Kidney glomerular epithelial cell (primary cell): ENCODE results near the gene TLR5.

Source experiments
- DNase-seq: peaks from one replicate; lab custom pipeline; 2025; lab: John Stamatoyannopoulos, UW

TLR5 gene

DNA sequence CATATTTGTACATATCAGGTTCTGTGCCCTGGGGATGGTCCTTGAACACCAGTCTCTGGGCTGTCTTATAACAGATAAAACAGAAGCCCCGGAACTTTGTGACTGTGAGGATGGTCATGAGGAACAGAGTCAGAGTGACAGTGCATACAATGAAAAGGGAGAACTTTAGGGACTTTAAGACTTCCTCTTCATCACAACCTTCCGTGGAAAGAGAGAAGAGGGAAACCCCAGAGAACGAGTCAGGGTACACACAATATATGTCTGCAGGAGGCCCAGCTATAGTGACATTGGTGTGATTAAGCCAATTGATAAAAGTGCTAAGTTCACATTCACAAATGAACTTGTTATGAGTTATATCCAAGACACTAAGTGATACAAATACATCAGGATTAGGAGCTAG lies 32.1 kb downstream of the TLR5 start:
- DNase-seq = no peak

DNA sequence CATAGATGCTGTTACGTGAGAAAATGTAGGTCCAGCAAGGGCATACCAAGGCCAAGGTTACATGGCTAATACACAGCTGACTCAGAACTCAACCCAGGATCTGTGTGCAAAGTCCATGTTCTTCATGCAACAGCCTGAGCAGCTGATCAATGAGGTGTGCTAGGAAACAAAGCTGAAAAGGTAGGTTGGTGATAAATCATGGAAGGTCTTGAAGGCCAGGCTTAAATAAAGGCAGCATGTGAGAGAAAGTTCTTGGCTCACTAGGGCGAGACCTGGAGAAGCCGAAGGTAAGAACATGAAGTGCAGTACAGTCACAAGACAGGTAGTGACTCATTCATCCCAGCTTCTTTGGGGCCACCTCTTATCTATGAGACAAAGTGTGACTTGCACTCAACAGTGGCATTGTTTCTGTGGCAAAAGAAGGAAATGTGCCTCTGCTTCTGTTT lies 33.4 kb downstream of the TLR5 start:
- no peak for DNase-seq

DNA sequence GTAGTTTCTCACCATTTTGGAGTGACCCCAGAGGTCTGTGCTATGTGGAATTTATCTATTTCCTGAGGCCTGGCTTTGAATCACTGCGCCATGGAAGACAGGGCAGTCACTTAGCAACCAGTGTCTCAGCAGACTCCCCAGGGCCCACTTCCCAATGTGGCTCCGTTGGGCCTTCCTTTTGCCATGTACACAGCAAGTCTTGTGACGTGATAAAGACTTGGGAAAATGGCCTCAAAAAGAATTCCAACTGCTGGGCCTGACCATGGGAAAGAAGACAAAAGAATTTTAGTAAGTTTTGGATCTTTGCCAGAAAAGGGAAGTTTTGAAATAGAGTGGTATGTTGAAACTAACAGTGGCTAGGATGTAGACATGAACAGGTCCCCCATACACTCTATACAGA lies 36.2 kb downstream of the TLR5 start:
- DNase-seq = no peak

DNA sequence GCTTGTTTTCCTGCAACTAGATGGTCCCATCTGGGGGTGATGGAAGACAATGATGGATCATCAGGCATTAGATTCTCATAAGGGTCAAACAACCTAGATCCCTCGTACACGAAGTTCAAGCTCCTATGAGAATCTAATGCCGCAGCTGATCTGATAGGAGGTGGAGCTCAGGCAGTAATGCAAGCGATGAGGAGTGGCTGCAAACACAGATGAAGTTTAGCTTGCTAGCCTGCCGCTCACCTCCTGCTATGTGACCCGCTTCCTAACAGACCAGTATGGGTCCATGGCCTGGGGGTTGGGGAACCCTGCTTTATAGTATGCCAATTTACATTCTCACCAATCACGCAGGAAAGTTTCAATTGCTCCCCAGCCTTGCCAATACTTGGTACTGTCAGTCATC lies 37.5 kb downstream of the TLR5 start:
- no peak for DNase-seq

DNA sequence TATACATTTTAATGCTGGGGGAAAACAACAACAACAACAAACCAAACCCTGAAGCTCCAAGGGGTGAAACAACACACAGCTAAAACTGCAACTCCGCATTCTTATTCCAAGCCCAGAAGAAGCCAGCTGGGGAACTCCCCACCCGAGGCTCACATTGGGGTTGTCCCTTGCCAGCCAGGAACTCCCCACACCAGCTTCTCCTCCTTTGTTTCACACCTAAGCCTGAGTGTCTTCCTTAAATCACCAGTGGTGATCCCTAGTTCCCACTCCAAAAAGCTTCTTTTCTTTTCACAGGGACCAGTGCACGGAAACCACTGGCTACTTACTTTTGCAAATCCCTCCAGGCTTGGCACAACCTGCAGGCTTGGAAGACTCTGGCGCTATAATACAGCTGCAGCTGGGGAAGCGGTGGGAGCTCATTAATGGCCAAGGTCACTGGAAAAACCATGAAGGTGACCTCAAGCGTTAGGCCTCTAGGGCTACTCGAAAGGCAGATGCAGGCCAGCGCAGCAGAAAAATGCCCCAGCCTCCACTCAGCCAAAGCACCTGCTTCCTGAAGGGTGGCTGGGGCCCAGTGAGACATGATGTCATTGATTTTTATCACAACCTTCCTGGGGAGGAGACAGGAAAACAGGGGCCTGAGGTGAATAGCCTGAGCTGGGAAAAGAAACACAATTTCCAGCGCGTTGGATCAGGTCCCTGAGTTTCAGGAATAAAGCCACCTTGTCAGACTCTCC lies 40.1 kb downstream of the TLR5 start:
- DNase-seq = no peak

DNA sequence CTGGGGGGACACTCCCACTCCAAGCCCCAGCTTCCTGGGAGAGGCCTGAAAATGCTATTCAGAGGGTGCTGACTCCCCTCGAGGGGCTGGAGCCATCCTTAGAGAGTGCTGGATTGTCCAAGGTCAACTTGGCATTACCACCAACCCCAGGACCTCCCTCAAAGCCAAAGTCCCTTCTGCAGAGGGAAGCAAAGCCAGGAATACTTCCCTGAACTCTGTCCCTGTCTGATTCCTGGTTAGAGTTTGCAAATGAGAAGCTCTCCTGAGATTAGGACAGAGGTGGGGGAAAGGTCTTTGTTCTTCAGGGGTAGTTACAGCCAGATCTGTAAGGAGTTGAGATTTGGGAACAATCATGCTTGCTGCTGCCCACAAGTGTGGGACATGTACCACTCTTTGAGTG lies 45.3 kb downstream of the TLR5 start:
- no peak for DNase-seq

DNA sequence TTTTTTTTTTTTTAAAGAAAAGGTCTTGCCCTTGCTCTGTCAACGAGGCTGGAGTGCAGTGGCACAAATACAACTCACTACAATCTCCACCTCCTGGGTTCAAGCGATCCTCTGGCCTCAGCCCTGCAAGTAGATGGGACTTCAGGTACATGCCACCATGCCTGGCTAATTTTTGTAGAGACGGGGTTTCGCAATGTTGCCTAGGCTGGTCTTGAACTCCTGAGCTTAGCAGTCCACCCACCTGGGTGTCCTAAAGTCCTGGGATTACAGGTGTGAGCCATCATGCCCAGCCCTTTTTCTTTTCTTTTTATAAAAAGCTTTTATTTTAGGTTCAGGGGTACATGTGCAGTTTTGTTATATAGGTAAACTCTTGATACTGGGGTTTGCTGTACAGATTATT lies 47.2 kb downstream of the TLR5 start:
- no peak for DNase-seq

DNA sequence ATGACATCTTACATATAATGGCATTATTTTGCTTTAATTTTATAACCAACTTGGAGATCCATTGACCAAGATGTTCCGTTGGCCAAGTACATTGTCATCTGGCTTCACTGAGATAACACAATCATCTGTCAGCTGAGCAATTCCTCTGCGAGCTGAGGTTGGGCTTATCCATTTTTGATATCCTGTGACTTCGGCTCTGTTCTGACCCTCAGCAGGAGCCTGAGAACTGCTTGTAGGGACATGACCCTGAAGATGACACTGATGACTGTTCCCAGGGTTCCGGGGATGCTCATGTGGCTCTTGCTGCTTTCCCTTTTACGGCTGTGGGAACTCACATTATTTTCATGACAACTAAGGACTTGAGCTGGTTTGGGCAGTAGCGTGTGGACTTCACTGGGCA lies 51.2 kb downstream of the TLR5 start:
- DNase-seq = no peak

DNA sequence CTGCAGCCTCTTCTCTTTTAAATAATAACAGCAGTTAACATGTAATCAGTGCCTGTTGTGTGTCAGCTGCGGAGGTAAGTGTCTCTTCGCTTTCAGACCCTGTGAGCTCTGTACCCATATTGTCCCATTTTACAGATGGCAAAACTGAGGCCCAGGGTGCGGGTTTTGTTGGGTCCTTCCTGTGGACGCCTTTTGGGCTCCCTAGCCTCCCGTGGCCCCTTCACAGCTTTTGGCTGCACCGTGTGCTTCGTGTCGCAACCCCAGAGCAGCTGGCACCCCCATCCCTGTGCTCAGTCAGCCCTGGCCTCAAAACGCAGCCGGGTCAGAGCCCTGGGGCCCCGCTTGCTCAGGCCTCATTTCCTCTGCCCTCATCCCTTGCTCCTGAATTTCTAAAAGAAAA lies 53.8 kb downstream of the TLR5 start:
- no peak for DNase-seq

DNA sequence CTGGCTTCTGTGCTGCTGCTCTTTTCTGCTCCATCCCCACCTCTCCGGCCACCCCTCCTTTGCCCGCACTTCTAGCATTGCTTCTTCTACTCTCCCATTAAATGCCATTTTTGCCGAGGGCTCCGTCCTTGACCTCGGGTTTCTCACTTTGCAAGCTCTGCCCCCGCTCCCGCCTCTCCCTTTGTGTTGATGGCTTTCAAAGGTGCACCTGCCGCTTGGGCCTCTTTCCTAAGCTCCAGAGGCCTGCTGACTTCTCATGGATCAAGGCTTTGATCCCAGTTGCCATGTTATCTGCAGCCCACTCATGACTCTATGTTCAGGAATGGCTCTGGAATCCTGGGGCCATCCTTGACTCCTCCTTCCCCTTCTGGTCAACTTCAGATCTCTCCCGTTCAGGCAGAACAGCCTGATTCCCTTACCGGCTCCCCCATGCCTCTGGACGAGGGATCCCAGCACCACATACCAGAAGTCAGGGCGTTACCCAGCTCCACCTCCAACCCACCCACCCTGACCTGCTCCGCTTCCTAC lies 54.3 kb downstream of the TLR5 start:
- DNase-seq = no peak

DNA sequence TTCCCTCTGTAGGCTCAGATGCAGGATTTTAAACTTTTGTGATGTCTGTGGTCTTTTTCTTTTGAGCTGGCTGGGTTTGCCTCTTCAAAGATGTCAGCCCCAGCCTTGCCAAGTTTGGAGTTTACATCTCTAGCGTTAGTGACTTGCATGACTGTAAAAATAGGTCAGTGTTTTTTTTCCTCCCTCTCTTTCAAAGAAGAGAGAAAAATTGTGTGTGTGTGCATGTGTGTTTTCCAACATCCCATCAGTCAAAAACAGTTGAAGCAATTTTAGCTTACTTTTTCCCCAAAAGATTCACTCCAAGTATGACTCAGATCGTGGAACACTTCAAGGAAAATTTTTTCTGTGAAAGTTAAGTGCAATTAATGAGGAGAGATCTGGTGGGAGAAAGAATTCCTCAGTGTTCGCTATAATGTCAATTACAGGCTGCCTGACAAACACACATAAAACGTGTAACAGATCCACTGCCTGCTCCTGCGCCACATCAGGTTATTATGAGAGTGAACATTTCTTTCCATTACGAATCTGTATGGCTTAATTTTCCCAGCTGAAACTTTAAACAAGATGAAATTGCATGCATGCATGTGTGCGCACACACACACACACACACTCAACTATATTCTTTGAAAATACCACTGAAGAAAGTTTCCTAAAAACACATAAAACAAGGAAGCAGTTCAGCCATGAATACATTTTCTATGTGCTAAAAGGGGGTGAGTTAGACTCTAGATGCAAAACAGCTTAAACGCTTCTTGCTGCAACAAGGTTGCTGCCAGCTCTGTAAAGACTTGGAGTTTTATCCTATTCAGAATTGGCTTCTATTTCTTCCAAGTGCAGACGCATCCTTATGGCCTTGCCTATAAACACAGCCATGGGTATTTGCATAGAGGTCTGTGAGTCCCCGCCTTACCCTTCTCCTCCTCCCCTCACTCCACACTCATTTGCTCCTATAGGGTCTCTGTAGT lies 55.5 kb downstream of the TLR5 start:
- DNase-seq = no peak

DNA sequence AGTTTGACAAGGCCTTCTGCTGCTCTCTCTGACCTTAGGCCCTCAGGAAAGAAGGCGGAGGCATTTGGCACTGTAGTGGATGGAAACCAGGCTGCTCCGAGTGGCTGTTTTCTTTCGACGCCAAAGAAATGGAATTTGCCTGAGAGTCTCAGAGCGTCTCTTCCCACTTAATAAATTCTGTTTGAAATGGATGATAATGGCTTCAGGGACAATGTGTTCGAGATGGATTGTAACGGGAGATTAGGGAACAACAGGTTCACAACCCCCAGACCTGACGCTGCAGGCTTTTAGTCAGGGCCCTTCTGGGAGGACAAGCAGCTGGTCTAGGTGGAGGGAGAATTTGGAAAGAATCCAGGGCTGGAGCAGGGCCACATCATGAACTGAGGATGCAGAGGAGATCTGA lies 58.6 kb downstream of the TLR5 start:
- no peak for DNase-seq

DNA sequence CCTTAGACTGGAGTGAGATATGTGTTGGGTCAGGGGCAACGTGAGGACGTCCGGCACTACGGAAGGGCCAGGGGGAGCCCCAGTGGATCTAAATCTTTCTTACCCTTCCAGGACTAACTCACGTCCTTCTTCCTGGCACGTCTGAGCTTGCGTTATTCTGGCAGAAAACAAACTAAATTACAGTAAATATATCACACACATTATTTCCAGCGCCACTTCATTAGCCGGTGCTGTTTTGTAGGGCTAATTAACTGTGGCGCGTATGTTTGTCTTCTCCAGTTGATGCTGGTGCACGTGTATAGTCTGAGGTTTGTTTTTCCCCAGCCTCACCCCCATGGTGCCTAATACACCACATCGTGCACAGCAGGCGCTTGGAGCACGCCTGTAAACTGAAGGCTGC lies 59.2 kb downstream of the TLR5 start:
- no peak for DNase-seq

DNA sequence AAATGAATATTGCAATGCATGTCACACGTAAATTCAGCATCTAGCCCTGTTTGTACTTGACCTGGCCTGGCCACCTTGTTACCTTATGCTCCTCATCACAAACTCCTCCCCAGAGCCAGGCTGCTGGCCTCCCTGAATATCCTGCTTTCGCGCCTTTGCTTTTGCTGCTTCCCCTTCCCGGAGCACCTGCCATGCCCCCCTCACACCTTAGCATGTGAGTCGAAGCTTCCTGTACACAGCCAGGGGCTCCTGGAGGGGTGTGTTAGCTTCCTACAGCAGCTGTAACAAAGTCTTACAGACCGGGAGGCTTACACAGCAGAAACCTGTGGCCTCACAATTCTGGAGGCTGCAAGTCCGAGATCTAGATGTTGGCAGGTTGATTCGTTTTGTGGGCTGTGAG lies 60.1 kb downstream of the TLR5 start:
- no peak for DNase-seq

DNA sequence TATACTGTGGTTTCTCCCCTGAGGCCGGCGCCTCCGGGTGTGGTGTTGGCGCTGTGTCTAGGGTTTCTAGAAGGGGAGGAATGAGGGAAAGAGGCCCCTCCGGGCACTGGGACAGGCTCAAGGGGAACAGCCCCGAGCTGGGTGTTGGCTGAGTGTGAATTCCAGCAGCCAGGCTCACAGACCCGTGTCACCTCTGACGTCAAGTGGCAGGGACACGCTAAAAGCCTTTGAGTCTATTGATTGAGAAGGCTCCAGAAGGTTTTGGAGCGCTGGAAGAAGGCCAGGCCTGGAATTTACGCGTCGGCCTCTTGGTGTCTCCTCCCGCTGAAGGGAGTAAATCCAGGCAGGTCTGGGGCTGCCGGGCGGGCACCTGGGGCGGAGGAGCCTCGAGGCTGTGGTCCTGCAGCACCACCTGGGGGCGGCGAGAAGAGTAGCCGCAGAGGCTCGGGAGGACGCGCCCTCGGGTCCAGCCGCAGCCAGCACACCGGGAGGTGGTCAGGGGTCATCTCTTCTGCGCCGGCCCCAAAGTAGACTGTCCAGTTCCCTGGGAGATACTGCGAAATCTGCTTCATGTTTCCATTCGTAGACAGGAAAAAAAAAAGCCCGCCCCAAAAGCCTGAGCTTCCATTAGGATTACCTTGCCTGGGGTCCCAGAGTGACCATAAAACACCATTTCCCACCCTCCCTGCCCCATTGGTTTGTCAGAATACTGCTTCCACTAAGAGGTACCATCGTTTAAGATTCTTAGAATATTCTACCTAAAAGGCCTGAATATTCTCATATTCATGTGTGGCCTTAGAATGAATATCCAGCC lies 61.7 kb downstream of the TLR5 start:
- DNase-seq = peak; percentile 70

DNA sequence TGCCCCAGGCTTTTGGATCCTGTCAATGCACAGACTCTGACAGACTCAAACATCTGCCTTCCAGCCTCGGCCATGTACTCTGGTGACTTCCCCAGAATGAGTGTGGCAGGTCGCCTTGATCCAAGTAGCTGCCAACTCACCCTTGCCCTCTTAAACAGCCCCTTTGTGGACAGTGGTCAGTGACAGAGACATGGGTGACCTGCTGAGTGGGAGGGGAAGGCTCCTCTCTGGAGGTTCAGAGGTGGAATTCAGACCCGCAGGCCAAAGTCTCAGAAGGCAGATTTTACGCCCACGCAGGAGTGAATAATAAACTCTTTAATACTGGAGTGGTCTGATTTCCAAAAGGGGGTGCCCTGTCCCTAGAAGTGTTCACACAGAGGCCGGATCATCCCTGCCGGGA lies 63.5 kb downstream of the TLR5 start:
- no peak for DNase-seq

DNA sequence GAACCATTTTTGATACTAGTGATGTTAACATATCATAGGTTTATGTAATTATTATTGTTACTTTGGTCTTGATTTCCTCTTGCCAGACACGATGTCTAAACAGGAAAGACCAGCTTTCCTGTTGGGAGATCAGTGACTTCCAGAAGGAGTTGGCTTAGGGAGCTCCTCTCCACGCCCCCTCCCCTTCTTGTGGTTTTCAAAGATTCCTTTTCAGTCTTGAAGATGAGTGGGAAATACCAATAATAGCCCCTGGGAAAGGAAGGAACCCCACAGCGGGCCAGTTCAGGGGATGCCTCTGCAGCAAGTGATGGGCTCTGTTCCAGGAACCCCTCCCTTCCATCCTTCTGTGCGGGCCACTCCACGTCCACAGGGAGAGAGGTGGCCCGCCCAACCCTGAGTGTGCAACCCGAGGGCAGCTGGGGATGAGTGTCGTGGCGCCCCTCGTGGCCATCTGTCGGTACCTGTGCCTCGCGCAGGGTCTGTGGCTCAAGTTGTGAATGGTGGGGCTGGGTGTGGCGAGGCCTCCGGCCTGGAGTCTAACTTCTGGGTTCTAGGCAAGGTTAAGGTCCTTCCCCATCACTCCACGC lies 65.7 kb downstream of the TLR5 start:
- DNase-seq = no peak

DNA sequence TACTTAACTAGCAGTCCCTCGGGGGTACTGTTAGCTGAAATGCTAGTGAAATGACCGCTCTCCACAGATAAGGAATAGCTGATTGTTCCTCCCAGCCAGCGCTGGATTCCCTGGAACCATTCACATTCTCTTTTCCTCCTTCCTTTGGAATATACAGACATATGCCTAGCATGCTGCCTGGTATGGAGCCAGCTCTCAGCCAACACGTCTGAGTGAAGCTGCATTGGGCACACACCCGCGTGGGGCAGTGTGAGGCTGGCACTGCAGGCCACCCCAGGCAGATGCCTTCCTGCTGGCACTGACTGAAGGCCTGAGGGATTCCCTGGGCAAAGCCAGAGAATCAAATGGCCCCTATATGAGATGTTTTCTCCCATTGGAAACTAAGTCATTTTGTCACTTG lies 66.7 kb downstream of the TLR5 start:
- DNase-seq = no peak

DNA sequence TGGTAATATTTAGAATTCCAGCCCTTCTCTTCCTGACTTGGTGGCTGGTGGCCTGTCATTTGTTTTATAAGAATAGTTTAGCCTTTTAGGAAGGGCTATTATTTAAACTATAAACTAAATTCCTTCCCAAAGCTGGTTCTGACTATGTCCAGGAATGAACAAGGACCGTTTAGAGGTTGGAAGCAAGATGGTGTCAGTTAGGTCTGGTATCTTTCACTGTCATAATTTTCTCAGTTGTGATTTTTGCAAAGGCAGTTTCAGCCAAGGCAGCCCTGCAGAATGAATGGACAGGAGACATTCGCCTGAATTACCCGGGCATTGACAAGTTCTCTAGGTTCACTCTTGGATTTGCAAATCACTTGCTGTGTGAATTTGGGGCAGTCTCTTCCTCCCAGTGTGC lies 67.2 kb downstream of the TLR5 start:
- no peak for DNase-seq

DNA sequence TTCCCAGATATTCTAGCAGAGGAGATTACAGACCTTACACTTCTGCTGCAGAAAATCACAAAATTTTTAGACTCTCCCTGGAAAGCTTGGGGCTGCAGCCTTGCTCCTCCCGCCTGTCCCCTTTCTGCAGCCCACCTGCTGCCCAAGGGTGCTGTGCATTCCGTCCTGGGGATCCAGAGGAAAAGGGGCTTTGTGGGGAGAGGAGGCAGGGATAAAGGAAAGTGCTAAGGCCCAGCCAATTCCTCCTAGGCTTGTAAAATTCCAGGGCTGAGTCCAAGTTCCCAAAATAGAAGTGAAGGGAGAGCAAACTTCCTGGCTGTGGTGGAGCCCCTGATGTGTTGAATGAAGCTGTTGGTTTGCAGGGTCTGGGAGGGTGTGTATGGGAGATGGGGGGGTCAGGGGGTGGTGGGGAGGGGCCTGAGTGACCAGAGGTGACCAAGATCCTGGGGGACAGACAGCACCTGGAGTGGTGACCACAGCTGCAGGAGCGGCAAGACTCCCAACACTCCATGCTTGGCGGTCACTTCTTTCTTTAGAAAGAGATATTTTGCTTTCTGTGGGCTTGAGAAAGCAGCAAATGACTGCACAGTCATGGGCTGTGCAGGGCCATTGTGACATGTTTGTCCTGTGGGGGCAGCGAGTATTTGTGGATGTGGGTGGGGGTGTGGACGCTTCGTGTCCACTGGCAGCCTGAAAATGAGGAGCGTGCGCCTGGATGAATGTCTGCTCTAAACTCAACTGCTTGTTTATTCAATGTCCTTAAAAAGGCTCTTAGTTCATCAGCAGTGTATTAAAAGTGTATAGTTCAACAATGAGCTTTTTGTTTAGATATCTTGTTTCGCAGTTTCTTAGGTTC lies 68.4 kb downstream of the TLR5 start:
- DNase-seq = no peak
